Measurements from ENCODE around the gene CHMP1B.
"Not testable (repeated sequence)": the region's sequence is repeated elsewhere in the genome, so short reads cannot be mapped to it uniquely, and the experiment has no call there.

CHMP1B gene

DNA sequence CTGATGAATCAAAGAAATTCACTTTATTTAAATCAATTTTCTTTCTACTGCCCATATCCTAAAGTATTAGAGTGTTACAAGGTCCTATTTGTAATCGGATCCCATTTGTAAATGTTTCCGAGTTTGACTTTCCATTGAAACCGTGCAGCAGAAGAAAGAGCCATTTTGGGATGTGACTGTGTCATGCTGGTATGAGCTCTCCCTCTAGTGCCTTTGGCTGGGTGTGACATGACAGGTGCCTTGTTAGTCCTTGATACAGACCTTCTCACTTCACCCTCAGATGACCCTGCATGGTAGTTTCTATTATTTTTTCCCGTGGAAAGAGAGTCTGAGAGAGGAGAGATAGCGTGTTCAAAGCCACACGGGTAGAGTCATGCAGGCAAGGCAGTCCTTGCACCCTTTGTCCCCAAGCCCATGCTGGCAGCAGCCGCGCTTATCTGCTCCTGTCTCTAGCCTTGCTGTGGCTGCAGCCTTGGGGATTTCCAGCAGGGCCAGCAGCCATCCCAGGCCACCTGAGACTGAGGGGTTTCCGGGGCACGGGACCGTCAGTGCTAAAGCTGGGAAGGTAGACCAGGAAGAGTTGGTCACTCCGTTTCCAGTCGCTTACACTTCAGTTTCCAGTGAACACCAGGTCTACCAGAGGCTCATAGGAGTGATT, 21.4 kb downstream of the CHMP1B start:
- DNase-seq = no peak

DNA sequence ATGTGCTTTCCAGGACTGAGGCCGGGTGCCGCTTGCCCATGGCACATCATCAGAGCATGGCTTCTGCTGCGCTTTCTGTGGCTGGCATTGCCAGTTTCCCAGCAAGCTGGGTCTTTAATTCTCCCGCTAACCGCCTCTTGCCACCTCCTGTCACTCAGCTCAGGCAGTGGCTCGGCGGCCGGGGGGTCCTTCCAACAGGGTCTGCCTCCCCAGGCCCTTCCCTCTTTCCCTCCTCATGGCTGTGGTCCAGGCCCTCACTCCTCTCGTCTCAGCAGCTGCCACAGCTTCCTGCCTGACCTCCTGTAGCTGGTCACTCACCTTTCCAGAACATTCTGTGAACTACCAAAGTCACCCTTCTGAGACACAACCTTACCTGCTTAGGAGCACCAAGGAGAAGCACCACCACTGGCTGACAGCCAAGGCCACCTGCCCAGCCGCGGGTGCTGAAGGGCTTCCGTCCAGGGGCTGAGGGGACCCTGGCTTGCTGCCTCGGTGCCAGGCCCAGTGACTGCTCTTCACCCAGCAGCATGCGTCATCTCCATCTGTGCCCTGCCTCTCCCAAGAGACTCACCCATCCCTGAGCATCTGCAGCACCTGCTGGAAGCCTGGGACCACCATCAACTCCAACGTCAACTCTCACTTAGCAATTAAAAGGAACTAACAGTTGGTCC, 22.6 kb downstream of the CHMP1B start:
- DNase-seq = no peak

GRCh38 chr18:11874676-11875075, 23.5 kb downstream of the CHMP1B start:
- DNase-seq = no peak

GRCh38 chr18:11877497-11878135, 26.4 kb downstream of the CHMP1B start:
- no peak for DNase-seq

- DNase-seq = no peak
Measured at GRCh38 chr18:11880586-11881304, 29.5 kb downstream of the CHMP1B start.

DNA sequence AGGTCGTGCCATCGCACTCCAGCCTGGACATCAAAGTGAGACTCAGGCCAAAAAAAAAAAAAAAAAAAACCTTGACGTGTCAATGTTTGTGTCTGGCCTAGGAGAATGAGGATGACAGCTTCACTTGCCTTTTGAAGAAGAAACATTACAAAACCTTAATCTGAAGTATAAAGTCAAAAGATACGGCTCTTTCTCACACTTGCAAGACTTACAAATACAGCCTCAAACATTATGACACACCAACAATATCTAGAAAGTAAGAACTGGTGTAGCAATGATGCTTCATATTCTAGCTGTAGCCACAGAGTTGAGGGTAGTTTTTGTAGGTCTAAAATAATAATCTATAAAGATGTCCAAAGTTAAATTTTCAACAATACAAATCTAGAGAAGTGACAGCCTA, 31.4 kb downstream of the CHMP1B start:
- no peak for DNase-seq

DNA sequence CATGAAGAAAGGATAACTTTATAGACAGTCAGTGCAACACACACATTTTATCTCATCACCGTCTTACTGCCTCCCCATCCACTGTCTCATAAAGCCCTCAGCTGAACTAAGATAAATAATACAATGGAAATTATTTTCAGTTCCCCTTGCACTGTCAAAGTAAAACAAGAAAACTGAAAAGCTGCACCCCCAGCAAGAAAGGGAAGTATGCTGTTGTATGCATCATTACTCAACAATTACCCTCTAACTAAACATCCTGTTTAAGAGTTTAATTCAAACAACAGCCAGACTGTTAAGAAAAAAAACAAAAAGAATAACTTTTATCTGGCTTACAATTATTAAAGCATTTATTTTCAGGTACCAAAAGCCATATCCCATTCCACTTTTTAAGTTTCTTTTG, 31.9 kb downstream of the CHMP1B start:
- no peak for DNase-seq

- DNase-seq = no peak
Measured at GRCh38 chr18:11884396-11885030, 33.3 kb downstream of the CHMP1B start.

DNA sequence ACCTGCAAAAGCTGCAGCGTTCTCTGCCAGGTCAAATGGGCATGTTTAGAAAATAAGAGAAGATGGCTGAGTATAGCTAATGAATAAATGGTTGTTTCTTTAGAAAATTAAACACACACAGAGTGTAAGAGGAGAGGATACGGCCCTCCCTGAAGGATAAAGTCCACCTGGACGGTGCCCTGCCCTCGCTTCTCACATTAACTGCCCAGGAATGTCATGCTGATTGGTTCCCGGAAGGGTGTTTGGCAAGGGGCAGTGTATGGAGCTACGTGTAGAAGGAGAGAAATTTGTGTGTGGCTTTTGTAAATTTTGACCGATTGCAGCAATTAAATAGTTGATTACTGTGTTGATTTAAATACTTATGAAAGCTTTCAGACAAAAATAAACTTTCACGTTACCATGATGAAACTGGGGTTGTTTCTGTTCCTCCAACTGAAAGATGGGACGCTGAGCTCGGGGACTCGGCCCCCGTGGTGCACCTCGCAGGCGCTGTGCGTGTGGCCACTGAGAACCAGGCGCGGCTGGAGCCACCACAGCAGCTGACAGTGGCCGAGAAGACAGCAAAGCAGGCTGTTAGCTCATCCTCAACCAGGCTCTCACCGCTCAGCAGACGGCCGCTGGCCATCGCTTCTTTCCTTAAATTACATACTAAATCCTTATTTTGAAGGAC, 34.2 kb downstream of the CHMP1B start:
- DNase-seq = no peak

DNA sequence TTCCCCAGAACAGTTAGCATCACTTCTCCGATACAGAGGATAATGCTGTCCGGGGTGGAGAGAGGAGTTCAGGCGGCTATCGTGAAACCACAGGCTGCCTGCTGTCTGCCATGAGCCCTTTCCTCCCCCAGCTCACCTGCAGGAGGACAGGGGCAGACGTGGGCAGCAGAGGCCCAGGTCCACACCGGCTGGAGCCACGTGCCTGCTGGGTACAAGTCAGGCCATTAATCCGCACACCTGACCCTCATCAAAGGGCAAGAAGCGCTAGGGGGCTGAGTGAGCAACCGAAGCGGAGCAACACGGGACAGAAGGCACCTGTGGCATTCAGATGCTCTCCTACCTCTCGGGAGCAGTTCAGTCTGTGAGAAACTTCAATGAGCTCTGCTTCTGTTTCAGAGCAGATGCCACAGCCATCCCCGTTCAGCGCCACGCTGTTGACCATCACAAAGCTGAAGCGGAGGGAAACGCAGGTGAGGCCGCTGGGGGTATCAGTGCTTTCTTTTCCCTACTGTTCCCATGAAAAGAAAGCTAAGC, 35.4 kb downstream of the CHMP1B start:
- no peak for DNase-seq

DNA sequence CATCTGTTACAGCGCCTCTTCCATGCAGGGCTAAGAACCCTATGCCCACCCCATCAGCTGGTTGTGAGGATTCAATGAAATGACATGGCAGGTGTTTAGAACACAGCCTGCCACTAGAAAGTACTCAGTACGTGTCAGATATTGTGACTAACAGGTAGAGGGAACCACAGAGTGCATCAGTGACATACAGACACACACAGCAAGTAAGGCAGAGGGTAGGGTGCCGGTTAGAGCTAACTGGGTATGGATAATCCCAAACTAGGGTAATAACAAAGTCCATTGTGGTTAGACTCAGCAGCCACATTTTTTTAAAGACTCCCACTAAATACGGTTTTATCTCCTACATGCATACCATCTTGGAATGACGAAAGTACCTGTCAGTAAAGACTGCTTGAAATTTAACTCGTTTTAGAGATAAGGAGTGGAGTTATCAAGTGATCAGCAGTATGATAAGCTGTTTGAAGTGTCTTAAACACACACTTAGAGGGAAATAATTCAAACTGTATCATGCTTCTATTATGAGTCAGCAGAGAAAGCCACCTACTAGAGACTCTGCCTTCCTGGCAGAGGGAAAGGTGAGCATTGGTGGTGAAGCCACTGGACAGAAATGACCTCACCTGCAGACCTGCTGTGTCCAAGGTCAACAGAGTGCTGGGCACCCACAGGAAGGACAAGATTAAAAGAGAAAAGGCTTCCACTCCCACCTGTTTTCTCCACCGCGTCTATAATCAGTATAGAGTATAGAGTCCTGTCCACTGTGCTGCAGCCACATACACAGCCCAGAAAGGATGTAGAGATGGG, 36.3 kb downstream of the CHMP1B start:
- no peak for DNase-seq

DNA sequence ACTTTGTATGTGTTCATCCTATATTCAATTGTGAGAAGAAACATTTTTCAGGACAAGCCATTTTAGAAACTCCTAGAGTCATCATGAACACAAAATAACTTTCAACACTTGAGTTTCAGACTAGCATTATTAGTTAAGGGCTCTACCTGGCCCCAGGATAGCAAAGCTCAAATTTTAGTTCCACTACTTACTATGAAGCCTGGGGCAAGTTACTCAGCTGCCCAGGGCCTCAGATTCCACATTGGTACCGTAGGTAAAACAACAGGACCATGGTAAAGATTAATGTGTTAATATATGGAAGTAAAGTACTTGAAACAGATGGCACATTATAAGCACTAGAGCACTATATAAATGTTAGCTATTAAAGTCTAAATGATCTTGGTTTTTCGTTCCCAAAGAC, 37.5 kb downstream of the CHMP1B start:
- no peak for DNase-seq

GRCh38 chr18:11889284-11889683, 38.1 kb downstream of the CHMP1B start:
- DNase-seq = no peak

DNA sequence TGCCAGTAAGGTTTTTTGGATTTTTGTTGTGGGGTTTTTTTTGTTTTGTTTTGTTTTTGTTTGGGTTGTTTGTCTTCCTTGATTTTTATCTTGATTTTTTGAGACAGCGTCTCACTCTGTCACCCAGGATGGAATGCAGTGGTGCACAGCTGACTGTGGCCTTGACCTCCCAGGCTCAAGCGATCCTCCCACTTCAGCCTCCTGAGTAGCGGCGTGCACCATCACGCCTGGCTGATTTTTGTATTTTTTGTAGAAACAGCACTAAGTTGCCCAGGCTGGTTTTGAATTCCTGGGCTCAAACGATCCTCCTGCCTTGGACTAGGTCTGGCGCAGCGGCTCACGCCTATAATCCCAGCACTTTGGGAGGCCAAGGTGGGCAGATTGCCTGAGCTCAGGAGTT, 40.5 kb downstream of the CHMP1B start:
- no peak for DNase-seq

- not testable (repeated sequence) for DNase-seq
Measured at GRCh38 chr18:11892438-11892837, 41.2 kb downstream of the CHMP1B start.

DNA sequence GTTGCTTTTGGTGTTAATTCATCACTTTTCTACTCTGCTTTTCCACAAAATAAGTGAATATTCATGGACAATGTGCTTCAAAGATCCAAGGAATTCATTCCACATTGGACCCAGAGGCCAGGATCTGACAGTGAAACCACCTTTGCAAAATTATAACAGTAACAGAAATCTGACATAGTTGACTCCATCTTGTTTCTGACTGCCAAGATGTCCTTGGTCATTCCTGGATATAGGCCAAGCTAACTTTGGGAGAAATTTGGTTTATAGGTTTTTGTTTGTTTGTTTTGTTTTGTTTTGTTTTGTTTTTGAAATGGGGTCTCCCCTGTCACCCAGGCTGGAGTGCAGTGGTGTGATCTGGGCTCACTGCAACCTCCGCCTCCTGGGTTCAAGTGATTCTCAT, 46.6 kb downstream of the CHMP1B start:
- DNase-seq = no peak

DNA sequence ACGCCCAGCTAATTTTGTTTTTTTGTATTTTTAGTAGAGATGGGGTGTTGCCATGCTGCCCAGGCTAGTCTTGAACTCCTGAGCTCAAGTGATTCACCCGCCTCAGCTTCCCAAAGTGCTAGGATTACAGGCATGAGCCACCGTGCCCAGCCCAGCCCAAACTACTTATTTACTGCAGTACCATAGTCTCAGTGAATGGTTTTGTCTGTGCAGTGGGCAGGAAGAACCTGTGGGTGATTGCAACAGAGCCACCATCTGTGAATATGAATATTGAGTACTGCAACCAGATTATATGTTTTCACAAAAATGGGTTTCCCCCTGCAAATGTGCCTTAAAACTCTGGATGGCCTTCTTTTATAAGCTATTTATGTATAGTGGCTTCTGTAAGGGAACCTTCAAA, 47.9 kb downstream of the CHMP1B start:
- DNase-seq = no peak

DNA sequence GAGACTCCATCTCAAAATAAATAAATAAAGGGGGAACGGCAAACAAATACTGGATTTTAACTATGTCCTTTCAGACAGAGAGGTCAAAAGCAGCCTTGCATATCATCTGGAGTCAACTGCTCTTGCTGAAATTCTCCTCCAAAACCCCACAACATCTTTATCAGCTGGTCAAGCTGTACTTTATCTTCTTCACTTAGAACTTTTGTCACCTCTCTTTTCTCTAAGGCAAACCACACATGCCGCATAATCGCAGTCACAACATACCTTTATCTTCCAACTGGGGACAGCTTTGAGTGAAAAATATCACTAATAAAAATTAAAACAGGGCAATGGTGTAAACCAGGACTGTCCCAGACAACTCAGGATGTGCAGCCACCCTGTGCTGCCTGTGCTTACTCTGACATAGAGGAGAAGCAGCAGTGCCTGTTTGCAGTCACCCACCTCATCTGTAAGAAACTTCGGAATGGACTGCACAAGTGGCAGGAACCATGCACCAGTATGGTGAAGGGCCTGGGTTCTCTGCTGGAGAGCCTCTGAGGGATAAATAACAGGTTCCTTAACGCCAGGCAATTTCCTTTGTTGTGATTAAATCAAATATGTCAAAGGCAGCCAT, 50.7 kb downstream of the CHMP1B start:
- no peak for DNase-seq

- no peak for DNase-seq
Measured at GRCh38 chr18:11902522-11903292, 51.5 kb downstream of the CHMP1B start.

Measured in NCI-H1092 (cell line).